Smooth muscle cell (in vitro differentiated cells): ENCODE measurements around the gene MRPL28. TPM values are rescaled to one million over a fixed set of nuclear protein-coding genes. Genes with fewer than 3 reads are reported as not detected.

Experiments used
- DNase-seq: peaks from one replicate; lab custom pipeline; 2025; ENCODE audit not compliant: unreplicated experiment; lab: John Stamatoyannopoulos, UW
- H2AFZ ChIP-seq: fragments of 200-600 bp; sonication (generic); 2 replicates; pipeline ENCODE4 v1.6.0; 2016; ENCODE audit warnings: antibody characterized with exemption, low read depth, mild to moderate bottlenecking
- H3F3A ChIP-seq: fragments of 200-600 bp; sonication (generic); 2 replicates; pipeline ENCODE4 v1.6.0; 2017; ENCODE audit warnings: antibody characterized with exemption, low read depth
- H3K27ac ChIP-seq: fragments of 200-600 bp; sonication (generic); 2 replicates; pipeline ENCODE4 v1.5.1; 2016; ENCODE audit warnings: low read depth, mild to moderate bottlenecking
- H3K27me3 ChIP-seq: fragments of 200-600 bp; sonication (generic); 2 replicates; pipeline ENCODE4 v1.6.1; 2016; ENCODE audit warnings: low read depth, mild to moderate bottlenecking
- H3K36me3 ChIP-seq: fragments of 200-600 bp; sonication (generic); 2 replicates; pipeline ENCODE4 v1.5.1; 2016; ENCODE audit warnings: low read depth
- H3K4me1 ChIP-seq: fragments of 200-600 bp; sonication (generic); 2 replicates; pipeline ENCODE4 v1.5.1; 2016; ENCODE audit warnings: low read depth
- H3K4me2 ChIP-seq: fragments of 200-600 bp; sonication (generic); 2 replicates; pipeline ENCODE4 v1.6.0; 2016; ENCODE audit warnings: mild to moderate bottlenecking
- H3K4me3 ChIP-seq: fragments of 200-600 bp; sonication (generic); 2 replicates; pipeline ENCODE4 v1.5.1; 2016; ENCODE audit warnings: mild to moderate bottlenecking
- H3K79me2 ChIP-seq: fragments of 200-600 bp; sonication (generic); 2 replicates; pipeline ENCODE4 v1.6.0; 2016; ENCODE audit warnings: low read depth, mild to moderate bottlenecking
- H3K9ac ChIP-seq: fragments of 200-600 bp; sonication (generic); 2 replicates; pipeline ENCODE4 v1.6.0; 2016; ENCODE audit warnings: low read depth
- H3K9me3 ChIP-seq: fragments of 200-600 bp; sonication (generic); replicated peaks from 2 replicates; pipeline ENCODE4 v1.5.1; 2016; ENCODE audit warnings: low read depth
- H4K20me1 ChIP-seq: fragments of 200-600 bp; sonication (generic); 2 replicates; pipeline ENCODE4 v1.6.0; 2016; ENCODE audit warnings: low read depth
- CTCF ChIP-seq: fragments of 200-600 bp; sonication (generic); IDR thresholded peaks from 2 replicates; pipeline ENCODE4 v1.5.1; 2017; ENCODE audit warnings: borderline replicate concordance, mild to moderate bottlenecking, antibody characterized with exemption; ENCODE audit not compliant: insufficient read depth, poor library complexity, severe bottlenecking
- WGBS: methylation state at CpG from one replicate; pipeline ENCODE4 v1.1.7; 2016; ENCODE audit warnings: low lambda C conversion rate; 5-methylcytosine and 5-hydroxymethylcytosine counted together
- polyA plus RNA-seq: library from polyadenylated mRNA; unstranded; fragments of >200 nt; fragmentation: Nextera tagmentation; extraction: Ambion mirVana; gene quantifications from 2 replicates; pipeline ENCODE4 v1.2.1, GENCODE V29; 2016
- total RNA-seq: library from RNA; depleted of rRNA; stranded (reverse); fragments of >200 nt; gene quantifications from 2 replicates; pipeline ENCODE4 v1.2.3, GENCODE V29; 2014

MRPL28 gene
- total and polyA plus RNA-seq, 2 experiments from 2014 or later: 84.6 to 155 TPM

- WGBS: 94% methylated on average over 22 of the region's 36 CpGs
- no peak for TF ChIP-seq CTCF
Measured at GRCh38 chr16:410516-411178, 40.3 kb upstream of the MRPL28 start.

GRCh38 chr16:407253-407652, 36.9 kb upstream of the MRPL28 start:
- H3K4me3 ChIP-seq: no peak overlapping the region
- H3K27ac ChIP-seq: no peak overlapping the region
- H4K20me1 ChIP-seq: no peaks in the 10 kb centered on the region
- H3F3A ChIP-seq: no peaks in the 10 kb centered on the region
- no peaks in the 10 kb centered on the region for H3K36me3 ChIP-seq
- TF ChIP-seq CTCF: no peak
- H2AFZ ChIP-seq: no peak overlapping the region
- no peaks in the 10 kb centered on the region for H3K4me1 ChIP-seq
- no peaks in the 10 kb centered on the region for H3K27me3 ChIP-seq
- no peak overlapping the region for H3K4me2 ChIP-seq
- 96% methylated on average over 16 of the region's 16 CpGs for WGBS
- DNase-seq: no peak
- H3K9ac ChIP-seq: no peak overlapping the region
- no peaks in the 10 kb centered on the region for H3K9me3 ChIP-seq
- no peaks in the 10 kb centered on the region for H3K79me2 ChIP-seq

More at GRCh38 chr16:410516-411178, 40.3 kb upstream of the MRPL28 start:
- H3K4me2 ChIP-seq: no peak overlapping the region
- no peaks in the 10 kb centered on the region for H3F3A ChIP-seq
- no peak overlapping the region for H3K9ac ChIP-seq
- no peak overlapping the region for H3K4me3 ChIP-seq
- no peaks in the 10 kb centered on the region for H4K20me1 ChIP-seq
- no peaks in the 10 kb centered on the region for H3K36me3 ChIP-seq
- H3K27me3 ChIP-seq: no peaks in the 10 kb centered on the region
- no peak for DNase-seq
- no peak overlapping the region for H2AFZ ChIP-seq
- no peaks in the 10 kb centered on the region for H3K9me3 ChIP-seq
- no peak overlapping the region for H3K27ac ChIP-seq
- H3K4me1 ChIP-seq: no peaks in the 10 kb centered on the region
- H3K79me2 ChIP-seq: no peaks in the 10 kb centered on the region

DNA sequence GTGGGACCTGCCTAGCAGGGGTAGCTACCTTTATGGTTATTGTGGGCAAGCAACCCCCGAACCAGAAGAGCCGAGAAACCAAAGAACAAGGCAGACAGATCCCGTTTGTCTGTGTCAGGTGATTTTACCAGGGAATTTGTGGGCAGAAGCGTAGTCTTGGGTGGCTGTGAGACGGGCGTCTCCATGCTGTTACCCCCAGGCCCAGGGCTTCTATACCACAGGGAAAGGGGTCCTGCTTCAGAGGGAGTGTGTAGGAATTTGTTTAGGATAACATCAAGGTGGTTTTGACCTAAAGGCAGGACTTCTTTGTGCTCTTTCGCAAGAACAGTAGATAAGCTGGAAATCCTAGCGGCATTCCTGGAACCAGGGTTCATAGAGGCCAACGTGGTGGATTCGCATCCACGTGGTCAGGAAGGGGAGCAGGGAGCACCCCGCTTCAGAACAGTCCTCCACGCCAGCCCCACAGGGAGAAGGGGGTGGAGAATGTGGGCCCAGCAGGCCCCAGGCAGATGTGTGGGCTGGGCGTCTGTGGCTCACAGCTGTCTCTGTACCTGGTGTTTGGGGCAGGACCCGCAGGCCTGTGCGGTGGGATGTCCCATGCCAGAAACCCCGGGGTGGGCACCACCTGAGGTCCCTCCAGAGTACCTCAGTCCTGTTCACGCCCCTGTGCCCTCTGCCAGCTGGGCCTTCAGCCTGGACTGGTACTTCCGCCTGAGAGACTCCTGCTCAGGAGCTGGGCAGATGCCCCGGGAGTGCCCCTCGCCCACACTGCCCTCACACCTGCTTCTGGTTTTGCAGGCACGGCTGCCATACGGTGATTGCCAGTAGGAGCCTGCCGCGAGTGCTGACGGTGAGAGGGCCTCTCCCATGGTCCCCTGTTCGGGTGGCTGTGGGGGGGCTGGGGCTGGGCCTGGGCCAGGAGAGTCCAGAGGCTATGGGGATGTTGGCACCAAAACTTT, 35.5 kb upstream of the MRPL28 start:
- Histone ChIP-seq H3K9me3 (no peaks in the 10 kb centered on the region), H3K4me3 (no peak overlapping the region), H3K4me1 (no peaks in the 10 kb centered on the region), H3K27me3 (no peaks in the 10 kb centered on the region), H3K4me2 (no peak overlapping the region), H3K79me2 (no peaks in the 10 kb centered on the region), H3K9ac (no peak overlapping the region), H3F3A (peaks cover 1% of the 10 kb centered on the region), H3K27ac (no peak overlapping the region), H3K36me3 (no peaks in the 10 kb centered on the region), H4K20me1 (no peaks in the 10 kb centered on the region), H2AFZ (no peak overlapping the region)
- no peak for TF ChIP-seq CTCF
- 95% methylated on average over 27 of the region's 27 CpGs for WGBS
- DNase-seq: no peak
